ENCODE data around the gene ARHGAP44.
A peak's percentile ranks its signal among the peaks of the same experiment; 100 is the strongest.

The ARHGAP44 gene

DNA sequence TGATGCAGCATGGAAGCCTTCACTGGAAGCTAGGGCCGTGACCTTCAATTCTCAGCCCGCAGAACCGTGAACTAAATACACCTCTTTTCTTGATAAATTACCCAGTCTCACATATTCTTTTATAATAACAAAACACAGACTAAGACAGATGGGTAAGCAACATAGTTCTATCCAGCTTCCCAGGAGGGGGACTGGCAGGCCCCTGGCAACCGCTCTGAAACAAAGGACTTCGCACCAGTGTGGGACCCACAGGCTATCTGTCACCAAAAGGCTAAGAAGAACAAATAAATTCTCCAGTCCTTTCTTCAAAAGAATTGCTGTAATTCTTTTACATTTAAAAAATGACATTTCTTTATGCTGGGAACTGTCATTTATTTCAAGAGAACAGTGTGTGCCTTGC, 209.6 kb downstream of the ARHGAP44 start:
- TF ChIP-seq ELF4 (IDR thresholded peaks at IDR 0.05) (no peak), SUZ12 (IDR thresholded peaks at IDR 0.05) (no peak), BHLHE40 (IDR thresholded peaks at IDR 0.05; ENCODE audit: borderline replicate concordance) (no peak), FOXM1 (IDR thresholded peaks at IDR 0.05; ENCODE audit: borderline replicate concordance) (no peak), CTBP1 (IDR thresholded peaks at IDR 0.05; ENCODE audit: borderline replicate concordance) (no peak), SP1 (IDR thresholded peaks at IDR 0.05) (no peak), FOXK2 (IDR thresholded peaks at IDR 0.05) (no peak), NFRKB (IDR thresholded peaks at IDR 0.05) (no peak)
- ChIA-PET CTCF (interaction anchor here (0.6 kb wide), 1 partner anchor 257 kb away, joined by 7 read pairs; no protein-coding TSS in a partner anchor), POLR2A (no interaction called here)
- DNase-seq (ENCODE audit: extremely low spot score): no peak

DNA sequence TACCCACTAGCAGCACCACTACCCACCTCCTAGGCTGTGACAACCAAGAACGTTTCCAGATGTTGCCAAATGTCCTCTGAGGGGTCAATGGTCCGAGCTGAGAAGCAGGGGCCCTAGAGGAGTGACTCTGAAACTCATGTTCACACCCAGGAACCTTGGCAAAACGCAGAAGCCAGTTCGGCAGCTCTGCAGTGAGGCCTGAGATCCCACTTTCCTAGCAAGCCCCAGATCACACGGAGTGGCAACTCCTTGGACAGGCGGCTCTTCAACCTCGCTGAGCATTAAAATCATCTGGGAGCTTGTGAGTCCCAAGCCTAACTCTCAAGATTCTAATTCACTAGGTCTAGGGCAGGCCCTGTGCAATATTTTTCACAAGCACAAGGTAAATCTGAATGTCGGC, 211.3 kb downstream of the ARHGAP44 start:
- CTCF ChIA-PET: no interaction called here
- POLR2A ChIA-PET: no interaction called here
- no peak for DNase-seq (ENCODE audit: extremely low spot score)
- no peak for TF ChIP-seq SP1 (IDR thresholded peaks at IDR 0.05)
- TF ChIP-seq TARDBP (IDR thresholded peaks at IDR 0.05): no peak
- TF ChIP-seq ARNT (IDR thresholded peaks at IDR 0.05): no peak
- TF ChIP-seq LEF1 (IDR thresholded peaks at IDR 0.05; ENCODE audit: borderline replicate concordance): no peak
- TF ChIP-seq FOXK2 (IDR thresholded peaks at IDR 0.05): no peak
- no peak for TF ChIP-seq L3MBTL2 (conservative IDR thresholded peaks at IDR 0.05)
- TF ChIP-seq ELF4 (IDR thresholded peaks at IDR 0.05): no peak
- no peak for TF ChIP-seq ZNF384 (IDR thresholded peaks at IDR 0.05)
- TF ChIP-seq FOXA1 (IDR thresholded peaks at IDR 0.05): no peak
- no peak for TF ChIP-seq NFRKB (IDR thresholded peaks at IDR 0.05)
- TF ChIP-seq FOXM1 (IDR thresholded peaks at IDR 0.05; ENCODE audit: borderline replicate concordance): no peak
- TF ChIP-seq, protein P1, sequence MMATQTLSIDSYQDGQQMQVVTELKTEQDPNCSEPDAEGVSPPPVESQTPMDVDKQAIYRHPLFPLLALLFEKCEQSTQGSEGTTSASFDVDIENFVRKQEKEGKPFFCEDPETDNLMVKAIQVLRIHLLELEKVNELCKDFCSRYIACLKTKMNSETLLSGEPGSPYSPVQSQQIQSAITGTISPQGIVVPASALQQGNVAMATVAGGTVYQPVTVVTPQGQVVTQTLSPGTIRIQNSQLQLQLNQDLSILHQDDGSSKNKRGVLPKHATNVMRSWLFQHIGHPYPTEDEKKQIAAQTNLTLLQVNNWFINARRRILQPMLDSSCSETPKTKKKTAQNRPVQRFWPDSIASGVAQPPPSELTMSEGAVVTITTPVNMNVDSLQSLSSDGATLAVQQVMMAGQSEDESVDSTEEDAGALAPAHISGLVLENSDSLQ (IDR thresholded peaks at IDR 0.05): no peak
- no peak for TF ChIP-seq HDGF (IDR thresholded peaks at IDR 0.05; ENCODE audit: borderline replicate concordance)
- no peak for TF ChIP-seq BHLHE40 (IDR thresholded peaks at IDR 0.05; ENCODE audit: borderline replicate concordance)
- no peak for TF ChIP-seq SUZ12 (IDR thresholded peaks at IDR 0.05)
- TF ChIP-seq CTBP1 (IDR thresholded peaks at IDR 0.05; ENCODE audit: borderline replicate concordance): no peak

DNA sequence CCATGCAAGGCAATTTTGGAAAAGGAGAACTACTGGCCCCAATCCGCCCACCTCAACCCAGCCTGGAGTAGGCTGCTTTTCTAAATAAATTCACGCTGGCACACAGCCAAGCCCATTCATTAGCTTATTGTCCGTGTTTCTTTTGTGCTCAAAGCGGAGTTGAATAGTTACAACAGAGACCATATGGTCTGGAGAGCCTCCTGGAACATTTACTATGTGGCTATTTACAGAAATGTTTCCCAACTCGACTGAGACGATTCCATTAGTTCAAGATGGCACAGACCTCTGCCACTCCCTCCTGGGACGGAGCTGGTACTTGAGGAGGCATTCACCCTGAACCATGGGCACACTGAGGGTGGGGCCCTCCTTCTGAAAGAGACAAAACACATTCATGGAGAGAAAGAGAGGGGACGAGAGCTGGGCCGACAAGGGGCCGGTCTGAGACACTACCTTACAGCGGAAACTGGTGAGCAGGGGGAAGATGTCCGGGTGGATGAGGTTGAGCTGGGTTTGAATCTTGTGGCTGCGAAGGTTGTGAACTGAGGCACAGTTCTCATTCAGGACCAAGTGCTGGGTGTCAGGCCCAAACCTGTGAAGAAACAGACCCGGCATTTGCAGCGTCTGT, 212.8 kb downstream of the ARHGAP44 start:
- POLR2A ChIA-PET: interaction anchor here (1.9 kb wide), 1 partner anchor 16 kb away, joined by 4 read pairs; the partner anchor contains the start of gene ELAC2
- DNase-seq (ENCODE audit: extremely low spot score): no peak
- CTCF ChIA-PET: no interaction called here
- TF ChIP-seq FOXM1 (IDR thresholded peaks at IDR 0.05; ENCODE audit: borderline replicate concordance) (no peak), FOXK2 (IDR thresholded peaks at IDR 0.05) (no peak), BHLHE40 (IDR thresholded peaks at IDR 0.05; ENCODE audit: borderline replicate concordance) (no peak), L3MBTL2 (conservative IDR thresholded peaks at IDR 0.05) (no peak), SUZ12 (IDR thresholded peaks at IDR 0.05) (no peak), TARDBP (IDR thresholded peaks at IDR 0.05) (no peak), ARNT (IDR thresholded peaks at IDR 0.05) (no peak), HDGF (IDR thresholded peaks at IDR 0.05; ENCODE audit: borderline replicate concordance) (no peak), SP1 (IDR thresholded peaks at IDR 0.05) (no peak), FOXA1 (IDR thresholded peaks at IDR 0.05) (no peak), CTBP1 (IDR thresholded peaks at IDR 0.05; ENCODE audit: borderline replicate concordance) (no peak), LEF1 (IDR thresholded peaks at IDR 0.05; ENCODE audit: borderline replicate concordance) (no peak), ZNF384 (IDR thresholded peaks at IDR 0.05) (no peak), ELF4 (IDR thresholded peaks at IDR 0.05) (no peak), NFRKB (IDR thresholded peaks at IDR 0.05) (no peak)
- TF ChIP-seq, protein P1 (IDR thresholded peaks at IDR 0.05): no peak

- ChIA-PET CTCF (interaction anchor here (0.7 to 1.0 kb wide), 2 partner anchors 15 to 254 kb away, joined by 3 to 5 read pairs; partner anchors contain the start of gene ELAC2), POLR2A (interaction anchor here (1.9 kb wide), 1 partner anchor 15 kb away, joined by 4 read pairs; the partner anchor contains the start of gene ELAC2)
- TF ChIP-seq FOXA1 (IDR thresholded peaks at IDR 0.05) (no peak), FOXM1 (IDR thresholded peaks at IDR 0.05; ENCODE audit: borderline replicate concordance) (no peak), ELF4 (IDR thresholded peaks at IDR 0.05) (no peak), HDGF (IDR thresholded peaks at IDR 0.05; ENCODE audit: borderline replicate concordance) (no peak), BHLHE40 (IDR thresholded peaks at IDR 0.05; ENCODE audit: borderline replicate concordance) (no peak), ZNF384 (IDR thresholded peaks at IDR 0.05) (no peak), CTBP1 (IDR thresholded peaks at IDR 0.05; ENCODE audit: borderline replicate concordance) (no peak), SP1 (IDR thresholded peaks at IDR 0.05) (no peak), ARNT (IDR thresholded peaks at IDR 0.05) (no peak)
- TF ChIP-seq, protein P1 (IDR thresholded peaks at IDR 0.05): no peak
- peak; percentile 69 for DNase-seq (ENCODE audit: extremely low spot score)
Measured at GRCh38 chr17:13002761-13003453, 213.6 kb downstream of the ARHGAP44 start.

DNA sequence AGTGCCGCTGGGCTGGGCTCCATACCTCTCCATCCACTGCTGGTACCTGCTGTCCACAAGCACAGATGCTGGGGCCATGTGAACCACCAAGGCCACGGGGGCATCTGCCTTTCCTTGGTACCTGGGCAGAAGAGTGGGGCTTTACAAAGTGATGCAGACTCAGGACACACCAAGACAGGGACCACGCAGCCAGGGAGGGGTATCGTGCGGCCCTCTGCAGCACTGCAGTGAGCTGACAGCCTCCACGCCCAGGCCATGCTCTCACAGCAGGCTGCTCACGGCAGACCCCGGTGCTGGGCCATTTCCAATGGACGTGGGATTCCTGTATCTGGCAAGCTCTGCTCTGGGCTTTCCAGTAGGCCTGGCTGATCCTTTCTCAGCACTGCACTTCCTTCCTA, 214.2 kb downstream of the ARHGAP44 start:
- DNase-seq (ENCODE audit: extremely low spot score): no peak
- TF ChIP-seq ELF4 (IDR thresholded peaks at IDR 0.05): no peak
- TF ChIP-seq FOXM1 (IDR thresholded peaks at IDR 0.05; ENCODE audit: borderline replicate concordance): no peak
- TF ChIP-seq, protein P1 (IDR thresholded peaks at IDR 0.05): no peak
- TF ChIP-seq BHLHE40 (IDR thresholded peaks at IDR 0.05; ENCODE audit: borderline replicate concordance): no peak
- no peak for TF ChIP-seq ZNF384 (IDR thresholded peaks at IDR 0.05)
- no peak for TF ChIP-seq SP1 (IDR thresholded peaks at IDR 0.05)
- TF ChIP-seq LEF1 (IDR thresholded peaks at IDR 0.05; ENCODE audit: borderline replicate concordance): no peak
- no peak for TF ChIP-seq SUZ12 (IDR thresholded peaks at IDR 0.05)
- TF ChIP-seq NFRKB (IDR thresholded peaks at IDR 0.05): no peak
- TF ChIP-seq TARDBP (IDR thresholded peaks at IDR 0.05): no peak
- TF ChIP-seq FOXK2 (IDR thresholded peaks at IDR 0.05): no peak
- no peak for TF ChIP-seq HDGF (IDR thresholded peaks at IDR 0.05; ENCODE audit: borderline replicate concordance)
- TF ChIP-seq FOXA1 (IDR thresholded peaks at IDR 0.05): no peak
- TF ChIP-seq L3MBTL2 (conservative IDR thresholded peaks at IDR 0.05): no peak
- TF ChIP-seq CTBP1 (IDR thresholded peaks at IDR 0.05; ENCODE audit: borderline replicate concordance): no peak
- no peak for TF ChIP-seq ARNT (IDR thresholded peaks at IDR 0.05)
- CTCF ChIA-PET: interaction anchor here (0.7 to 1.0 kb wide), 2 partner anchors 15 to 255 kb away, joined by 3 to 5 read pairs; partner anchors contain the start of gene ELAC2
- POLR2A ChIA-PET: no interaction called here

Data from HEK293T (cell line).